SH-SY5Y (cell line): ENCODE results near the gene POLD2.

Source experiments
- GATA2 ChIP-seq: IDR thresholded peaks from 2 replicates; pipeline ENCODE4 v1.6.1; 2011; ENCODE audit warnings: mild to moderate bottlenecking, low read depth, low read length
- GATA3 ChIP-seq: IDR thresholded peaks from 2 replicates; pipeline ENCODE4 v1.6.1; 2011; ENCODE audit warnings: low read depth, mild to moderate bottlenecking, low read length, moderate library complexity

- TF ChIP-seq GATA2, result no peak
- no peak for TF ChIP-seq GATA3
Measured at GRCh38 chr7:44172352-44172751, 49.0 kb upstream of the POLD2 start.
